Adrenal gland (tissue), 5 donors: ENCODE measurements around the gene SERPING1.

Source experiments
- CTCF ChIP-seq, 6 experiments: fragments of 450-650 bp in 4 of 6; fragments of 200-600 bp in 2 of 6; sonication (generic) in 1 of 6; IDR thresholded peaks; 1 replicate in 5 of 6; 2 replicates in 1 of 6; pipeline versions ENCODE4 v1.5.1 to v1.8.0; 2016 to 2021; ENCODE audit warnings: antibody characterized with exemption in 6 of 6, mild to moderate bottlenecking in 2 of 6, moderate library complexity in 1 of 6
- POLR2A ChIP-seq, 2 donors: fragments of 450-650 bp; IDR thresholded peaks; one replicate each; pipeline ENCODE4 v1.6.1; 2017; ENCODE audit warnings: antibody characterized with exemption in 2 of 2, mild to moderate bottlenecking in 2 of 2, moderate library complexity in 1 of 2
- donor health status: DM: no; HTN: no; CAD: no.

GRCh38 chr11:57640068-57640800 lies 42.7 kb downstream of the SERPING1 start:
- TF ChIP-seq CTCF (IDR thresholded peaks at IDR 0.05) (no peak), POLR2A (IDR thresholded peaks at IDR 0.05) (no peak)
